PC-9 (cell line): Measurements from ENCODE around the gene HOXA5.

Source experiments
- EZH2 ChIP-seq: fragments of 200-600 bp; sonication (generic); IDR thresholded peaks from 2 replicates; pipeline ENCODE4 v1.8.0; 2017; ENCODE audit warnings: antibody characterized with exemption, low read depth
- TF ChIP-seq, protein P1 (sequence below): fragments of 200-600 bp; sonication (generic); conservative IDR thresholded peaks from 2 replicates; pipeline ENCODE4 v1.6.1; 2017; ENCODE audit warnings: mixed run types, antibody characterized with exemption, mild to moderate bottlenecking, moderate library complexity

DNA sequence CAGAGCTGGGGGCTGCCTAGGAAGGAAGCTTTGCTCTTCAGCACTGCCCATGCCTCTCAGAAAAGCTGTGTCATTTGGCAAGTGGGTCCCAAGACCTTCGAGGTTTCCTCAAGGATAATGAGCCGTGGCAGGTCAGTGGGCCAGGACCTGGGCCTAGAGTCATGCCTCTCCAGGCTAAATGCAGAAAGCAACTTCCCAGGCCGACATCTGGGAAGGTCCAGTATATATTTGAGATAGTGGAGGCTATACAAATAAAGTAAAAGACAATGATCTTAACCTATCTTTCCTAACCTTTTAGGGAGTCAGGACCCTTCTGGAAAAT is 33.0 kb upstream of the HOXA5 start:
- TF ChIP-seq, protein P1, sequence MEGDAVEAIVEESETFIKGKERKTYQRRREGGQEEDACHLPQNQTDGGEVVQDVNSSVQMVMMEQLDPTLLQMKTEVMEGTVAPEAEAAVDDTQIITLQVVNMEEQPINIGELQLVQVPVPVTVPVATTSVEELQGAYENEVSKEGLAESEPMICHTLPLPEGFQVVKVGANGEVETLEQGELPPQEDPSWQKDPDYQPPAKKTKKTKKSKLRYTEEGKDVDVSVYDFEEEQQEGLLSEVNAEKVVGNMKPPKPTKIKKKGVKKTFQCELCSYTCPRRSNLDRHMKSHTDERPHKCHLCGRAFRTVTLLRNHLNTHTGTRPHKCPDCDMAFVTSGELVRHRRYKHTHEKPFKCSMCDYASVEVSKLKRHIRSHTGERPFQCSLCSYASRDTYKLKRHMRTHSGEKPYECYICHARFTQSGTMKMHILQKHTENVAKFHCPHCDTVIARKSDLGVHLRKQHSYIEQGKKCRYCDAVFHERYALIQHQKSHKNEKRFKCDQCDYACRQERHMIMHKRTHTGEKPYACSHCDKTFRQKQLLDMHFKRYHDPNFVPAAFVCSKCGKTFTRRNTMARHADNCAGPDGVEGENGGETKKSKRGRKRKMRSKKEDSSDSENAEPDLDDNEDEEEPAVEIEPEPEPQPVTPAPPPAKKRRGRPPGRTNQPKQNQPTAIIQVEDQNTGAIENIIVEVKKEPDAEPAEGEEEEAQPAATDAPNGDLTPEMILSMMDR: no peak
- no peak for TF ChIP-seq EZH2
